Measurements from ENCODE around the gene ARSG. TPM values are rescaled to one million over a fixed set of nuclear protein-coding genes. Genes with fewer than 3 reads are reported as not detected.

Gene ARSG
- total RNA-seq, 1 experiment from 2014 or later, result 5.6 TPM

- no peak for DNase-seq (ENCODE audit: low spot score)
Observed at GRCh38 chr17:68428498-68429172, 137.3 kb downstream of the ARSG start.

- DNase-seq (ENCODE audit: low spot score), result no peak
Observed at GRCh38 chr17:68429881-68430280, 138.6 kb downstream of the ARSG start.

GRCh38 chr17:68431045-68431608 lies 139.8 kb downstream of the ARSG start:
- DNase-seq (ENCODE audit: low spot score), result no peak

GRCh38 chr17:68431661-68432071 lies 140.4 kb downstream of the ARSG start:
- DNase-seq (ENCODE audit: low spot score), result peak; percentile 10

- no peak for DNase-seq (ENCODE audit: low spot score)
Observed at GRCh38 chr17:68432086-68432864, 141.0 kb downstream of the ARSG start.

- DNase-seq (ENCODE audit: low spot score), result no peak
Observed at GRCh38 chr17:68433211-68433610, 141.9 kb downstream of the ARSG start.

- DNase-seq (ENCODE audit: low spot score), result no peak
Observed at GRCh38 chr17:68433911-68434508, 142.7 kb downstream of the ARSG start.

GRCh38 chr17:68435361-68435760 lies 144.1 kb downstream of the ARSG start:
- DNase-seq (ENCODE audit: low spot score), result no peak

GRCh38 chr17:68435876-68436842 lies 144.9 kb downstream of the ARSG start:
- peak; percentile 91 for DNase-seq (ENCODE audit: low spot score)

GRCh38 chr17:68437979-68438822 lies 146.9 kb downstream of the ARSG start:
- DNase-seq (ENCODE audit: low spot score), result peak; percentile 53

- no peak for DNase-seq (ENCODE audit: low spot score)
Observed at GRCh38 chr17:68439656-68440290, 148.5 kb downstream of the ARSG start.

GRCh38 chr17:68440526-68440925 lies 149.2 kb downstream of the ARSG start:
- no peak for DNase-seq (ENCODE audit: low spot score)

GRCh38 chr17:68441070-68441770 lies 149.9 kb downstream of the ARSG start:
- no peak for DNase-seq (ENCODE audit: low spot score)

- DNase-seq (ENCODE audit: low spot score), result no peak
Observed at GRCh38 chr17:68443972-68444464, 152.7 kb downstream of the ARSG start.

GRCh38 chr17:68445671-68446070 lies 154.4 kb downstream of the ARSG start:
- no peak for DNase-seq (ENCODE audit: low spot score)

- no peak for DNase-seq (ENCODE audit: low spot score)
Observed at GRCh38 chr17:68446626-68447041, 155.3 kb downstream of the ARSG start.

- no peak for DNase-seq (ENCODE audit: low spot score)
Observed at GRCh38 chr17:68449021-68449739, 157.9 kb downstream of the ARSG start.

GRCh38 chr17:68450391-68450790 lies 159.1 kb downstream of the ARSG start:
- no peak for DNase-seq (ENCODE audit: low spot score)
